Smooth muscle cell (in vitro differentiated cells): ENCODE measurements around the gene FBXL13. TPM values are rescaled to one million over a fixed set of nuclear protein-coding genes. Genes with fewer than 3 reads are reported as not detected.

ENCODE experiments used
- DNase-seq: peaks from one replicate; lab custom pipeline; 2025; ENCODE audit not compliant: unreplicated experiment; lab: John Stamatoyannopoulos, UW
- H2AFZ ChIP-seq: fragments of 200-600 bp; sonication (generic); 2 replicates; pipeline ENCODE4 v1.6.0; 2016; ENCODE audit warnings: antibody characterized with exemption, low read depth, mild to moderate bottlenecking
- H3F3A ChIP-seq: fragments of 200-600 bp; sonication (generic); 2 replicates; pipeline ENCODE4 v1.6.0; 2017; ENCODE audit warnings: antibody characterized with exemption, low read depth
- H3K27ac ChIP-seq: fragments of 200-600 bp; sonication (generic); 2 replicates; pipeline ENCODE4 v1.5.1; 2016; ENCODE audit warnings: low read depth, mild to moderate bottlenecking
- H3K27me3 ChIP-seq: fragments of 200-600 bp; sonication (generic); 2 replicates; pipeline ENCODE4 v1.6.1; 2016; ENCODE audit warnings: low read depth, mild to moderate bottlenecking
- H3K36me3 ChIP-seq: fragments of 200-600 bp; sonication (generic); 2 replicates; pipeline ENCODE4 v1.5.1; 2016; ENCODE audit warnings: low read depth
- H3K4me1 ChIP-seq: fragments of 200-600 bp; sonication (generic); 2 replicates; pipeline ENCODE4 v1.5.1; 2016; ENCODE audit warnings: low read depth
- H3K4me2 ChIP-seq: fragments of 200-600 bp; sonication (generic); 2 replicates; pipeline ENCODE4 v1.6.0; 2016; ENCODE audit warnings: mild to moderate bottlenecking
- H3K4me3 ChIP-seq: fragments of 200-600 bp; sonication (generic); 2 replicates; pipeline ENCODE4 v1.5.1; 2016; ENCODE audit warnings: mild to moderate bottlenecking
- H3K79me2 ChIP-seq: fragments of 200-600 bp; sonication (generic); 2 replicates; pipeline ENCODE4 v1.6.0; 2016; ENCODE audit warnings: low read depth, mild to moderate bottlenecking
- H3K9ac ChIP-seq: fragments of 200-600 bp; sonication (generic); 2 replicates; pipeline ENCODE4 v1.6.0; 2016; ENCODE audit warnings: low read depth
- H3K9me3 ChIP-seq: fragments of 200-600 bp; sonication (generic); replicated peaks from 2 replicates; pipeline ENCODE4 v1.5.1; 2016; ENCODE audit warnings: low read depth
- H4K20me1 ChIP-seq: fragments of 200-600 bp; sonication (generic); 2 replicates; pipeline ENCODE4 v1.6.0; 2016; ENCODE audit warnings: low read depth
- WGBS: methylation state at CpG from one replicate; pipeline ENCODE4 v1.1.7; 2016; ENCODE audit warnings: low lambda C conversion rate; 5-methylcytosine and 5-hydroxymethylcytosine counted together
- polyA plus RNA-seq: library from polyadenylated mRNA; unstranded; fragments of >200 nt; fragmentation: Nextera tagmentation; extraction: Ambion mirVana; gene quantifications from 2 replicates; pipeline ENCODE4 v1.2.1, GENCODE V29; 2016
- total RNA-seq: library from RNA; depleted of rRNA; stranded (reverse); fragments of >200 nt; gene quantifications from 2 replicates; pipeline ENCODE4 v1.2.3, GENCODE V29; 2014
- TF ChIP-seq, protein P1 (sequence below): fragments of 200-600 bp; sonication (generic); IDR thresholded peaks from 2 replicates; pipeline ENCODE4 v1.5.1; 2017; ENCODE audit warnings: borderline replicate concordance, mild to moderate bottlenecking, antibody characterized with exemption; ENCODE audit not compliant: insufficient read depth, poor library complexity, severe bottlenecking

The FBXL13 gene
- total and polyA plus RNA-seq, 2 experiments from 2014 or later = 2.6 to 12.1 TPM

GRCh38 chr7:103010211-103010610 lies 64.4 kb downstream of the FBXL13 start:
- H3F3A ChIP-seq = no peaks in the 10 kb centered on the region
- no peak overlapping the region for H3K4me2 ChIP-seq
- H3K79me2 ChIP-seq = no peaks in the 10 kb centered on the region
- TF ChIP-seq, protein P1, sequence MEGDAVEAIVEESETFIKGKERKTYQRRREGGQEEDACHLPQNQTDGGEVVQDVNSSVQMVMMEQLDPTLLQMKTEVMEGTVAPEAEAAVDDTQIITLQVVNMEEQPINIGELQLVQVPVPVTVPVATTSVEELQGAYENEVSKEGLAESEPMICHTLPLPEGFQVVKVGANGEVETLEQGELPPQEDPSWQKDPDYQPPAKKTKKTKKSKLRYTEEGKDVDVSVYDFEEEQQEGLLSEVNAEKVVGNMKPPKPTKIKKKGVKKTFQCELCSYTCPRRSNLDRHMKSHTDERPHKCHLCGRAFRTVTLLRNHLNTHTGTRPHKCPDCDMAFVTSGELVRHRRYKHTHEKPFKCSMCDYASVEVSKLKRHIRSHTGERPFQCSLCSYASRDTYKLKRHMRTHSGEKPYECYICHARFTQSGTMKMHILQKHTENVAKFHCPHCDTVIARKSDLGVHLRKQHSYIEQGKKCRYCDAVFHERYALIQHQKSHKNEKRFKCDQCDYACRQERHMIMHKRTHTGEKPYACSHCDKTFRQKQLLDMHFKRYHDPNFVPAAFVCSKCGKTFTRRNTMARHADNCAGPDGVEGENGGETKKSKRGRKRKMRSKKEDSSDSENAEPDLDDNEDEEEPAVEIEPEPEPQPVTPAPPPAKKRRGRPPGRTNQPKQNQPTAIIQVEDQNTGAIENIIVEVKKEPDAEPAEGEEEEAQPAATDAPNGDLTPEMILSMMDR = no peak
- H2AFZ ChIP-seq = no peak overlapping the region
- no peak overlapping the region for H3K4me3 ChIP-seq
- no peak overlapping the region for H3K27ac ChIP-seq
- no peaks in the 10 kb centered on the region for H3K27me3 ChIP-seq
- no peak for DNase-seq
- no peaks in the 10 kb centered on the region for H4K20me1 ChIP-seq
- 100% methylated on average over 1 of the region's 1 CpG for WGBS
- no peaks in the 10 kb centered on the region for H3K9me3 ChIP-seq
- no peak overlapping the region for H3K9ac ChIP-seq
- no peaks in the 10 kb centered on the region for H3K4me1 ChIP-seq
- H3K36me3 ChIP-seq = no peaks in the 10 kb centered on the region

GRCh38 chr7:103009466-103010185 lies 65.0 kb downstream of the FBXL13 start:
- H3F3A ChIP-seq = no peaks in the 10 kb centered on the region
- H3K4me1 ChIP-seq = no peaks in the 10 kb centered on the region
- H2AFZ ChIP-seq = no peak overlapping the region
- H3K4me2 ChIP-seq = no peak overlapping the region
- H3K27ac ChIP-seq = no peak overlapping the region
- no peaks in the 10 kb centered on the region for H4K20me1 ChIP-seq
- no peaks in the 10 kb centered on the region for H3K36me3 ChIP-seq
- DNase-seq = no peak
- no peaks in the 10 kb centered on the region for H3K27me3 ChIP-seq
- H3K4me3 ChIP-seq = no peak overlapping the region
- no peak overlapping the region for H3K9ac ChIP-seq
- TF ChIP-seq, protein P1 = no peak
- 88% methylated on average over 5 of the region's 5 CpGs for WGBS
- no peaks in the 10 kb centered on the region for H3K79me2 ChIP-seq
- H3K9me3 ChIP-seq = no peaks in the 10 kb centered on the region

GRCh38 chr7:103003004-103003403 lies 71.6 kb downstream of the FBXL13 start:
- no peak overlapping the region for H3K9ac ChIP-seq
- 100% methylated on average over 1 of the region's 1 CpG for WGBS
- TF ChIP-seq, protein P1 = no peak
- H3K4me1 ChIP-seq = no peaks in the 10 kb centered on the region
- no peaks in the 10 kb centered on the region for H3K27me3 ChIP-seq
- H3K79me2 ChIP-seq = no peaks in the 10 kb centered on the region
- no peak overlapping the region for H3K4me3 ChIP-seq
- H3F3A ChIP-seq = no peaks in the 10 kb centered on the region
- H3K36me3 ChIP-seq = no peaks in the 10 kb centered on the region
- H3K27ac ChIP-seq = no peak overlapping the region
- H3K4me2 ChIP-seq = no peak overlapping the region
- H4K20me1 ChIP-seq = no peaks in the 10 kb centered on the region
- H2AFZ ChIP-seq = no peak overlapping the region
- DNase-seq = no peak
- H3K9me3 ChIP-seq = peaks cover 3% of the 10 kb centered on the region

GRCh38 chr7:103001210-103001609 lies 73.4 kb downstream of the FBXL13 start:
- Histone ChIP-seq H3K79me2 (no peaks in the 10 kb centered on the region), H3K27me3 (no peaks in the 10 kb centered on the region), H3K36me3 (no peaks in the 10 kb centered on the region), H3F3A (no peaks in the 10 kb centered on the region), H2AFZ (no peak overlapping the region), H3K9me3 (peaks cover 3% of the 10 kb centered on the region), H3K9ac (no peak overlapping the region), H3K4me2 (no peak overlapping the region), H3K27ac (no peak overlapping the region), H3K4me3 (no peak overlapping the region), H3K4me1 (no peaks in the 10 kb centered on the region), H4K20me1 (no peaks in the 10 kb centered on the region)
- WGBS = 87% methylated on average over 2 of the region's 2 CpGs
- TF ChIP-seq, protein P1 = no peak
- no peak for DNase-seq
